Liver (tissue), 9 donors: ENCODE results near the gene ARHGAP33. TPM values are rescaled to one million over a fixed set of nuclear protein-coding genes. Genes with fewer than 3 reads are reported as not detected.

Experiments
- DNase-seq: peaks from one replicate; pipeline ENCODE4 v3.0.0-alpha.2; 2017; ENCODE audit warnings: low spot score
- H3K27ac ChIP-seq, 2 donors: one replicate each; pipeline ENCODE4 v1.7.0; 2013; ENCODE audit warnings: inconsistent platforms in 2 of 2, low read length in 2 of 2, control low read depth in 1 of 2, low read depth in 1 of 2, mild to moderate bottlenecking in 1 of 2
- H3K27me3 ChIP-seq, 4 donors: one replicate each; pipeline versions ENCODE4 v1.6.1 to v1.7.0; 2013; ENCODE audit warnings: low read length in 3 of 4, inconsistent platforms in 1 of 4, mild to moderate bottlenecking in 1 of 4, moderate library complexity in 1 of 4; ENCODE audit not compliant: control insufficient read depth in 4 of 4, insufficient read depth in 4 of 4
- H3K36me3 ChIP-seq, 4 donors: one replicate each; pipeline versions ENCODE4 v1.6.1 to v1.7.0; 2013; ENCODE audit warnings: low read length in 3 of 4, mild to moderate bottlenecking in 3 of 4, low read depth in 1 of 4, moderate library complexity in 1 of 4; ENCODE audit not compliant: control insufficient read depth in 4 of 4, insufficient read depth in 3 of 4
- H3K4me1 ChIP-seq, 4 donors: one replicate each; pipeline versions ENCODE4 v1.6.1 to v1.7.0; 2013; ENCODE audit warnings: low read length in 3 of 4, mild to moderate bottlenecking in 3 of 4, moderate library complexity in 1 of 4; ENCODE audit not compliant: control insufficient read depth in 4 of 4, insufficient read depth in 4 of 4
- H3K4me3 ChIP-seq, 3 donors: one replicate each; pipeline versions ENCODE4 v1.6.1 to v1.7.0; 2013; ENCODE audit warnings: low read length in 3 of 3, control low read depth in 1 of 3, low read depth in 1 of 3, mild to moderate bottlenecking in 1 of 3
- H3K9ac ChIP-seq, 2 donors: one replicate each; pipeline ENCODE4 v1.7.0; 2013; ENCODE audit warnings: low read length in 2 of 2, mild to moderate bottlenecking in 2 of 2, moderate library complexity in 2 of 2, control low read depth in 1 of 2, low read depth in 1 of 2
- H3K9me3 ChIP-seq, 4 donors: one replicate each; pipeline versions ENCODE4 v1.6.1 to v1.7.0; 2013; ENCODE audit warnings: low read length in 3 of 4; ENCODE audit not compliant: control insufficient read depth in 4 of 4
- ATF3 ChIP-seq: IDR thresholded peaks from 2 replicates; pipeline ENCODE4 v1.6.1; 2016; ENCODE audit warnings: antibody characterized with exemption
- EGR1 ChIP-seq, 2 donors: IDR thresholded peaks; 2 replicates each; pipeline ENCODE4 v1.6.1; 2016 to 2018; ENCODE audit warnings: antibody characterized with exemption in 2 of 2, low read depth in 2 of 2
- FOXA1 ChIP-seq: IDR thresholded peaks from 2 replicates; pipeline ENCODE4 v1.6.1; 2016; ENCODE audit warnings: antibody characterized with exemption
- FOXA2 ChIP-seq: IDR thresholded peaks from 2 replicates; pipeline ENCODE4 v1.6.1; 2016; ENCODE audit warnings: antibody characterized with exemption
- HNF4G ChIP-seq: IDR thresholded peaks from 2 replicates; pipeline ENCODE4 v1.6.1; 2016; ENCODE audit warnings: antibody characterized with exemption
- JUND ChIP-seq, 2 donors: IDR thresholded peaks; 2 replicates each; pipeline ENCODE4 v1.6.1; 2016; ENCODE audit warnings: antibody characterized with exemption in 2 of 2
- MAX ChIP-seq: IDR thresholded peaks from 2 replicates; pipeline ENCODE4 v1.6.1; 2016; ENCODE audit warnings: antibody characterized with exemption
- NR2F2 ChIP-seq: IDR thresholded peaks from 2 replicates; pipeline ENCODE4 v1.6.1; 2016; ENCODE audit warnings: antibody characterized with exemption
- RAD21 ChIP-seq, 2 donors: IDR thresholded peaks; 2 replicates each; pipeline ENCODE4 v1.6.1; 2016; ENCODE audit warnings: antibody characterized with exemption in 2 of 2, mild to moderate bottlenecking in 2 of 2
- RXRA ChIP-seq, 2 donors: IDR thresholded peaks; 2 replicates each; pipeline ENCODE4 v1.6.1; 2017 to 2018; ENCODE audit warnings: antibody characterized with exemption in 2 of 2, mild to moderate bottlenecking in 1 of 2
- SP1 ChIP-seq: IDR thresholded peaks from 2 replicates; pipeline ENCODE4 v1.6.1; 2018; ENCODE audit warnings: antibody characterized with exemption, mild to moderate bottlenecking
- TAF1 ChIP-seq: conservative IDR thresholded peaks from 2 replicates; pipeline ENCODE4 v1.6.1; 2016; ENCODE audit warnings: antibody characterized with exemption, mild to moderate bottlenecking
- YY1 ChIP-seq: IDR thresholded peaks from 2 replicates; pipeline ENCODE4 v1.6.1; 2016; ENCODE audit warnings: antibody characterized with exemption, mild to moderate bottlenecking
- ZBTB33 ChIP-seq: IDR thresholded peaks from 2 replicates; pipeline ENCODE4 v1.6.1; 2016; ENCODE audit warnings: antibody characterized with exemption
- WGBS: extraction: QIAGEN DNeasy Blood & Tissue Kit; methylation state at CpG from one replicate; pipeline ENCODE4 v1.1.7; 2013; 5-methylcytosine and 5-hydroxymethylcytosine counted together
- polyA plus RNA-seq, 2 donors: library from polyadenylated mRNA; stranded (reverse) in 1 of 2; unstranded in 1 of 2; fragments of 200-250 nt in 1 of 2; fragments of >200 nt in 1 of 2; fragmentation: Nextera tagmentation in 1 of 2; extraction: Ambion mirVana in 1 of 2; gene quantifications; one replicate each; pipeline versions ENCODE4 v1.2.1 to v1.2.3, GENCODE V29; 2013 to 2015
- total RNA-seq, 2 donors: library from RNA; depleted of rRNA; stranded (reverse); fragments of >200 nt; gene quantifications; one replicate each; pipeline ENCODE4 v1.2.3, GENCODE V29; 2014
- donor health status: healthy.
- donor health status: healthy.
- donor health status: healthy.
- donor health status: healthy.
- donor health status: healthy.

Gene ARHGAP33
- total and polyA plus RNA-seq, 4 donors = 0.85 to 10.1 (median 1.8) TPM

GRCh38 chr19:35806597-35806996 lies 31.2 kb downstream of the ARHGAP33 start:
- peaks cover 0 to 14% (median 12%) of the 10 kb centered on the region in 4 donors for H3K4me1 ChIP-seq
- WGBS = 90% methylated on average over 18 of the region's 18 CpGs
- no peak for TF ChIP-seq ATF3
- TF ChIP-seq ZBTB33 = no peak
- TF ChIP-seq JUND (IDR thresholded peaks at IDR 0.05) = no peak
- TF ChIP-seq FOXA1 = no peak
- no peak for TF ChIP-seq EGR1 (IDR thresholded peaks at IDR 0.05; ENCODE audit: low read depth in 2 of 2)
- no peak for TF ChIP-seq RAD21 (IDR thresholded peaks at IDR 0.05)
- H3K9ac ChIP-seq = no peak overlapping the region
- H3K9me3 ChIP-seq = no peaks in the 10 kb centered on the region
- peaks cover 0 to 37% (median 21%) of the 10 kb centered on the region in 4 donors for H3K36me3 ChIP-seq
- DNase-seq = no peak
- H3K27ac ChIP-seq = no peak overlapping the region
- no peak overlapping the region for H3K4me3 ChIP-seq
- no peaks in the 10 kb centered on the region for H3K27me3 ChIP-seq

GRCh38 chr19:35807633-35808032 lies 32.3 kb downstream of the ARHGAP33 start:
- no peak for TF ChIP-seq ZBTB33
- TF ChIP-seq EGR1 (IDR thresholded peaks at IDR 0.05; ENCODE audit: low read depth in 2 of 2) = no peak
- no peak for TF ChIP-seq YY1
- no peak for TF ChIP-seq SP1
- TF ChIP-seq FOXA1 = no peak
- no peak for TF ChIP-seq FOXA2
- TF ChIP-seq RAD21 (IDR thresholded peaks at IDR 0.05) = no peak
- no peak for TF ChIP-seq HNF4G
- TF ChIP-seq MAX = no peak
- TF ChIP-seq NR2F2 = no peak
- no peak for TF ChIP-seq ATF3
- TF ChIP-seq RXRA (IDR thresholded peaks at IDR 0.05) = no peak
- TF ChIP-seq TAF1 = no peak
- TF ChIP-seq JUND (IDR thresholded peaks at IDR 0.05) = no peak
- 97% methylated on average over 5 of the region's 5 CpGs for WGBS
- no peaks in the 10 kb centered on the region for H3K27me3 ChIP-seq
- H3K4me3 ChIP-seq = no peak overlapping the region
- H3K36me3 ChIP-seq = peaks cover 0 to 30% (median 21%) of the 10 kb centered on the region in 4 donors
- no peak for DNase-seq
- peaks cover 0 to 20% (median 17%) of the 10 kb centered on the region in 4 donors for H3K4me1 ChIP-seq
- H3K9ac ChIP-seq = no peak overlapping the region
- H3K27ac ChIP-seq = no peak overlapping the region
- no peaks in the 10 kb centered on the region for H3K9me3 ChIP-seq
